ENCODE data around the gene MAML3. TPM values are rescaled to one million over a fixed set of nuclear protein-coding genes. Genes with fewer than 3 reads are reported as not detected.

MAML3 gene
- total RNA-seq, 2 donors from 2014 or later, result 29.2 to 32.2 TPM

DNA sequence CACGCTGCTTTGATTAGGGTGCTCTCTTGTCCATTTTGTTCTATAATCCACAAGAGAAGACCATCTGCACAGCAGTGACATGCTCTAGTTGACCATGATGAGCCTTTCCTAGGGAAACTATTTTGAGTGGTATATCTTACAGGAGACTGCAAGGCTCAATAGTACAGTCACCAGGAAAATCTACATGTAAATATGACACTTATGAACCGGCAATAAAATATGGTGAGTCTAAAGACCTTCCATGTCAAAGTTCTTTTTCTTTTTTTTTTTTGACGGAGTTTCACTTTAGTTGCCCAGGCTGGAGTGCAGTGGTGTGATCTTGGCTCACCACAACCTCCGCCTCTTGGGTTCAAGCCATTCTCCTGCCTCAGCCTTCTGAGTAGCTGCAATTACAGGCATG is 384.6 kb downstream of the MAML3 start:
- 62 to 72% methylated on average over 2 to 4 of the region's 4 CpGs for WGBS, 2 experiments (ENCODE audit: insufficient coverage in 1 of 2, insufficient read length in 1 of 2)

DNA sequence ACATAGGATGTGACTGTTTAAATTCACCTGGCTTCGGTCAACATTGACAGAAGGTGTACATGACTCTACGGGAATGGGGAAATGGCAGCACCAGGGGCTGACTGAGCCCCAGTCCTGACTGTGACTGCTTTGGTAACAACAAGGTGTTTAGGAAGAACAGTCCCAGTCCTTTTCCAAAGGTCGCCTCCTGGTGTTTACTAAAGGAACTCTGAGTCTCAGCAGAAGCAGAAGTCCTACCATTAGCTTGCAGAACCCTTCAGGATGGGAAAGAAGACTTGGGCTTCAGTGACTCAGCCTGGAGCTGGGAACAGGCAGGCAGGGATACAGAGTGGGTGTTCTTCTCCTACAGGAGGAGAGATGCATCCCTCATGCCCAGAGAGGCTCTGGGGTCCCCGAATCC is 385.1 kb downstream of the MAML3 start:
- Histone ChIP-seq H3K9ac (ENCODE audit: extremely low read depth, low read length, poor library complexity, severe bottlenecking) (no peak overlapping the region), H3K9me3 (ENCODE audit: control insufficient read depth, low read length) (no peaks in the 10 kb centered on the region), H3K27ac (ENCODE audit: low read depth, low read length) (no peak overlapping the region), H3K36me3 (ENCODE audit: control insufficient read depth, insufficient read depth, low read length) (peaks cover 17% of the 10 kb centered on the region), H3K4me3 (ENCODE audit: low read length) (no peak overlapping the region), H3K4me1 (ENCODE audit: control insufficient read depth, insufficient read depth, low read length) (peaks cover 10% of the 10 kb centered on the region), H3K27me3 (ENCODE audit: control insufficient read depth, insufficient read depth, low read length, poor library complexity, severe bottlenecking) (no peaks in the 10 kb centered on the region)
- 68 to 87% methylated on average over 3 to 4 of the region's 4 CpGs for WGBS, 2 experiments (ENCODE audit: insufficient coverage in 1 of 2, insufficient read length in 1 of 2)
- TF ChIP-seq, protein P1, sequence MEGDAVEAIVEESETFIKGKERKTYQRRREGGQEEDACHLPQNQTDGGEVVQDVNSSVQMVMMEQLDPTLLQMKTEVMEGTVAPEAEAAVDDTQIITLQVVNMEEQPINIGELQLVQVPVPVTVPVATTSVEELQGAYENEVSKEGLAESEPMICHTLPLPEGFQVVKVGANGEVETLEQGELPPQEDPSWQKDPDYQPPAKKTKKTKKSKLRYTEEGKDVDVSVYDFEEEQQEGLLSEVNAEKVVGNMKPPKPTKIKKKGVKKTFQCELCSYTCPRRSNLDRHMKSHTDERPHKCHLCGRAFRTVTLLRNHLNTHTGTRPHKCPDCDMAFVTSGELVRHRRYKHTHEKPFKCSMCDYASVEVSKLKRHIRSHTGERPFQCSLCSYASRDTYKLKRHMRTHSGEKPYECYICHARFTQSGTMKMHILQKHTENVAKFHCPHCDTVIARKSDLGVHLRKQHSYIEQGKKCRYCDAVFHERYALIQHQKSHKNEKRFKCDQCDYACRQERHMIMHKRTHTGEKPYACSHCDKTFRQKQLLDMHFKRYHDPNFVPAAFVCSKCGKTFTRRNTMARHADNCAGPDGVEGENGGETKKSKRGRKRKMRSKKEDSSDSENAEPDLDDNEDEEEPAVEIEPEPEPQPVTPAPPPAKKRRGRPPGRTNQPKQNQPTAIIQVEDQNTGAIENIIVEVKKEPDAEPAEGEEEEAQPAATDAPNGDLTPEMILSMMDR (conservative IDR thresholded peaks at IDR 0.05), result peak; percentile 74
- Mint-ChIP-seq H3K27ac (no peak overlapping the region), H3K27me3 (ENCODE audit: insufficient read depth) (no peaks in the 10 kb centered on the region), H3K4me3 (no peak overlapping the region), H3K9me3 (no peaks in the 10 kb centered on the region), H3K36me3 (ENCODE audit: low read depth) (peaks cover 7% of the 10 kb centered on the region), H3K4me1 (peaks cover 10% of the 10 kb centered on the region)
- peak; percentile 72 for DNase-seq

More for the DNA sequence above, 384.6 kb downstream of the MAML3 start:
- Histone ChIP-seq H3K4me3 (ENCODE audit: low read length) (no peak overlapping the region), H3K36me3 (ENCODE audit: control insufficient read depth, insufficient read depth, low read length) (peaks cover 20% of the 10 kb centered on the region), H3K9me3 (ENCODE audit: control insufficient read depth, low read length) (peaks cover 5% of the 10 kb centered on the region), H3K27me3 (ENCODE audit: control insufficient read depth, insufficient read depth, low read length, poor library complexity, severe bottlenecking) (no peaks in the 10 kb centered on the region), H3K4me1 (ENCODE audit: control insufficient read depth, insufficient read depth, low read length) (peaks cover 5% of the 10 kb centered on the region), H3K27ac (ENCODE audit: low read depth, low read length) (no peak overlapping the region), H3K9ac (ENCODE audit: extremely low read depth, low read length, poor library complexity, severe bottlenecking) (no peak overlapping the region)
- no peak overlapping the region for H3K4me3 Mint-ChIP-seq
- no peak for DNase-seq
- H3K36me3 Mint-ChIP-seq (ENCODE audit: low read depth), result peaks cover 7% of the 10 kb centered on the region
- TF ChIP-seq, protein P1 (conservative IDR thresholded peaks at IDR 0.05), result no peak
- peaks cover 11% of the 10 kb centered on the region for H3K4me1 Mint-ChIP-seq
- no peak overlapping the region for H3K27ac Mint-ChIP-seq
- H3K27me3 Mint-ChIP-seq (ENCODE audit: insufficient read depth), result no peaks in the 10 kb centered on the region
- H3K9me3 Mint-ChIP-seq, result no peaks in the 10 kb centered on the region

DNA sequence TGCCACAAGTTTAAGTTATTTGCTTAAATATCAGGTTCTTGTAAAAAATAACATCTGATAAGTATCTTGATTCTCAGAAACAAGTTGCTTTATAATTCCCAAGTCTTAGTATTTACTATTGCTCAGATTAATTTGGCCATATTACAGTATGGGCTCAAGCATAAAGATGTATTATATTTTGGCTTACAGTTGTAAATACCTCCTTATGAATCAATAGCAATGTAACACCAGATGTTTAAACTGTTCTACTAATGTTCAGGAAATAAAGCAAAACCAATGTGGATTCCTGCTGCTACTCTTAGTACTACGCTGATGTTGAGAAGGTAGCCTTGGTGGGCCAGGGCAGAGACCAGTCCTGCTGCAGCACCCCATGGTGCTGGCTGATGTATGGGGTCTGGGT is 385.6 kb downstream of the MAML3 start:
- 95 to 100% methylated on average over 1 of the region's 1 CpG for WGBS, 2 experiments (ENCODE audit: insufficient coverage in 1 of 2, insufficient read length in 1 of 2)
- peaks cover 17% of the 10 kb centered on the region for H3K36me3 ChIP-seq (ENCODE audit: control insufficient read depth, insufficient read depth, low read length)
- TF ChIP-seq, protein P1 (conservative IDR thresholded peaks at IDR 0.05), result no peak
- DNase-seq, result no peak
- no peak overlapping the region for H3K4me3 Mint-ChIP-seq
- peaks cover 7% of the 10 kb centered on the region for H3K36me3 Mint-ChIP-seq (ENCODE audit: low read depth)
- no peaks in the 10 kb centered on the region for H3K9me3 ChIP-seq (ENCODE audit: control insufficient read depth, low read length)
- no peak overlapping the region for H3K27ac Mint-ChIP-seq
- peaks cover 10% of the 10 kb centered on the region for H3K4me1 Mint-ChIP-seq
- H3K9me3 Mint-ChIP-seq, result no peaks in the 10 kb centered on the region
- no peak overlapping the region for H3K27ac ChIP-seq (ENCODE audit: low read depth, low read length)
- H3K27me3 ChIP-seq (ENCODE audit: control insufficient read depth, insufficient read depth, low read length, poor library complexity, severe bottlenecking), result no peaks in the 10 kb centered on the region
- H3K4me3 ChIP-seq (ENCODE audit: low read length), result no peak overlapping the region
- no peaks in the 10 kb centered on the region for H3K27me3 Mint-ChIP-seq (ENCODE audit: insufficient read depth)
- H3K4me1 ChIP-seq (ENCODE audit: control insufficient read depth, insufficient read depth, low read length), result peaks cover 15% of the 10 kb centered on the region
- no peak overlapping the region for H3K9ac ChIP-seq (ENCODE audit: extremely low read depth, low read length, poor library complexity, severe bottlenecking)
